DND-41 (cell line): Measurements from ENCODE around the gene GPR37L1.

Experiments used
- CTCF ChIP-seq: IDR thresholded peaks from 2 replicates; pipeline ENCODE4 v1.5.1; 2012; ENCODE audit warnings: borderline replicate concordance, low read length, moderate library complexity, mild to moderate bottlenecking; ENCODE audit not compliant: poor library complexity, severe bottlenecking; ENCODE audit errors: extremely low read depth
- EZH2 ChIP-seq: IDR thresholded peaks from 3 replicates; pipeline ENCODE4 v1.6.1; 2012; ENCODE audit warnings: borderline replicate concordance, low read depth, mild to moderate bottlenecking, moderate library complexity, low read length, inconsistent platforms; ENCODE audit not compliant: severe bottlenecking

DNA sequence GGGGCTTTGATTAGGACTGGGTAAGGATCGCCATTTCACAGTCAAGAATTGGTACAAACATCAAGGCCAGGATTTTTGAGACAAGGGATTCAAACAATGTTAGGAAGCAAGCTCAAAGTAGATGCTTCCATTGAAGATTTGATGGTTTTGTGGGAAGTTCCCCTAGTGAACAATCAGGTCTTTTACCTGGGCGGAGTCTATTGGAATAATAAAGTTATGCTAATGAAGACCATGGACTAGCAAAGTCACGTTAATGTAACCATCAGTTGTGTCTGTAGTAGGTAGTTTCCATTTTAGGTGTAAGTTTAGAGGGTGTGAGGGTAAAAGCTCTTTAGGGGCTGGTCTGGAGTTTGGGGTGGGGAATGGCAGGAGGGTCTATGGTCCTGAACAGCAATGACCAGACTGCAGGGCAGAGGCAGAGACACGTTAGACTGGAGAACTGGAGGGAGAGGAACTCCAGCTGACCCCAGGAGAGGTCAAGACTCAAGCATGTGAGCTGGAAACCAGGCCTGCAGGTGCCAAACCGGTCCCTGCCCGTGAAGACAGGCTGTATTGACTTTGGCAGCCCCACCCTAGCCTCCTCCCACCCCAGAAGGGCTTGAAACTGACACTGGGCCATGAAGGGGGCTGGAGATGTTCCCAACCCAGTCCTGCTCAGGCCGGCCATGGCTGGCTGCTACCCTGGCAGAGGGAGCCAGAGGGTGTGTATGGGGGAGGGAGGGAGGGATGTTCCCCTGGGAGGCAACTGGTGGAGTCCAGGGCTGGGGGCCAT is 36.0 kb upstream of the GPR37L1 start:
- no peak for TF ChIP-seq CTCF
- no peak for TF ChIP-seq EZH2
